Measurements from ENCODE around the gene WNK2.

Gene WNK2

GRCh38 chr9:93219692-93220091 is 35.8 kb downstream of the WNK2 start:
- H2AFZ ChIP-seq (ENCODE audit: low read length), result no peak overlapping the region
- no peak overlapping the region for H2AK5ac ChIP-seq (ENCODE audit: low read depth, low read length)
- no CpG with 5 or more reads among the region's 5 CpGs for WGBS, 2 donors (ENCODE audit: extremely low coverage in 2 of 2, insufficient read length in 2 of 2, insufficient replicate concordance in 1 of 2)
- no peak overlapping the region for H3K4me2 ChIP-seq (ENCODE audit: insufficient read depth, low read length, poor library complexity, severe bottlenecking)
- peaks cover 13% of the 10 kb centered on the region for H3K79me1 ChIP-seq (ENCODE audit: low read depth, low read length)
- H3K18ac ChIP-seq (ENCODE audit: low read length), result no peak overlapping the region
- no peak overlapping the region for H3K4ac ChIP-seq (ENCODE audit: low read length)
- no peak overlapping the region for H4K91ac ChIP-seq (ENCODE audit: low read depth, low read length, poor library complexity)
- no peak overlapping the region for H3K23ac ChIP-seq (ENCODE audit: low read depth, low read length, poor library complexity)
- H3K4me3 ChIP-seq (ENCODE audit: low read length in 2 of 2), result no peak overlapping the region
- no peak overlapping the region for H2BK12ac ChIP-seq (ENCODE audit: low read length)
- no peak overlapping the region for H3K27ac ChIP-seq (replicated peaks; ENCODE audit: low read length)
- H3K4me1 ChIP-seq (ENCODE audit: control insufficient read depth in 2 of 2, insufficient read depth in 1 of 2, low read depth in 1 of 2, low read length in 2 of 2), result peaks cover 0 to 5% of the 10 kb centered on the region in 2 donors
- no peaks in the 10 kb centered on the region for H3K9me3 ChIP-seq (replicated peaks in 1 of 2; ENCODE audit: control insufficient read depth in 2 of 2, insufficient read depth in 1 of 2, low read depth in 1 of 2, low read length in 2 of 2)
- no peak overlapping the region for H3K9ac ChIP-seq (ENCODE audit: low read depth, low read length, poor library complexity)
- H2BK15ac ChIP-seq (ENCODE audit: low read length), result no peak overlapping the region
- no peaks in the 10 kb centered on the region for H3K36me3 ChIP-seq (replicated peaks in 1 of 2; ENCODE audit: control insufficient read depth in 2 of 2, insufficient read depth in 2 of 2, low read length in 2 of 2)
- H2BK5ac ChIP-seq (ENCODE audit: low read length), result no peak overlapping the region
- H2BK120ac ChIP-seq (ENCODE audit: low read depth, low read length), result no peak overlapping the region
- no peaks in the 10 kb centered on the region for H3K27me3 ChIP-seq (ENCODE audit: control insufficient read depth in 3 of 3, insufficient read depth in 3 of 3, low read depth in 1 of 3, low read length in 3 of 3)
- peak overlapping the region; percentile 86 for H4K8ac ChIP-seq (ENCODE audit: low read depth, low read length)
- no peak overlapping the region for H3K14ac ChIP-seq (ENCODE audit: low read length)
- DNase-seq (ENCODE audit: low spot score), result no peak

GRCh38 chr9:93220627-93221026 is 36.7 kb downstream of the WNK2 start:
- no peak overlapping the region for H4K8ac ChIP-seq (ENCODE audit: low read depth, low read length)
- no peaks in the 10 kb centered on the region for H3K9me3 ChIP-seq (replicated peaks in 1 of 2; ENCODE audit: control insufficient read depth in 2 of 2, insufficient read depth in 1 of 2, low read depth in 1 of 2, low read length in 2 of 2)
- no peak overlapping the region for H4K91ac ChIP-seq (ENCODE audit: low read depth, low read length, poor library complexity)
- H2AFZ ChIP-seq (ENCODE audit: low read length), result no peak overlapping the region
- H3K9ac ChIP-seq (ENCODE audit: low read depth, low read length, poor library complexity), result no peak overlapping the region
- H3K4me1 ChIP-seq (ENCODE audit: control insufficient read depth in 2 of 2, insufficient read depth in 1 of 2, low read depth in 1 of 2, low read length in 2 of 2), result peaks cover 0 to 5% of the 10 kb centered on the region in 2 donors
- H2BK5ac ChIP-seq (ENCODE audit: low read length), result no peak overlapping the region
- no peaks in the 10 kb centered on the region for H3K36me3 ChIP-seq (replicated peaks in 1 of 2; ENCODE audit: control insufficient read depth in 2 of 2, insufficient read depth in 2 of 2, low read length in 2 of 2)
- peak overlapping the region; percentile 50 for H3K14ac ChIP-seq (ENCODE audit: low read length)
- H3K4ac ChIP-seq (ENCODE audit: low read length), result no peak overlapping the region
- H3K27me3 ChIP-seq (ENCODE audit: control insufficient read depth in 3 of 3, insufficient read depth in 3 of 3, low read depth in 1 of 3, low read length in 3 of 3), result no peaks in the 10 kb centered on the region
- H3K18ac ChIP-seq (ENCODE audit: low read length), result peak overlapping the region; percentile 41
- no peak overlapping the region for H3K4me2 ChIP-seq (ENCODE audit: insufficient read depth, low read length, poor library complexity, severe bottlenecking)
- H3K79me1 ChIP-seq (ENCODE audit: low read depth, low read length), result peaks cover 13% of the 10 kb centered on the region
- no peak for DNase-seq (ENCODE audit: low spot score)
- H3K27ac ChIP-seq (replicated peaks; ENCODE audit: low read length), result no peak overlapping the region
- no peak overlapping the region for H3K4me3 ChIP-seq (ENCODE audit: low read length in 2 of 2)
- WGBS, 2 donors (ENCODE audit: extremely low coverage in 2 of 2, insufficient read length in 2 of 2, insufficient replicate concordance in 1 of 2), result no CpG with 5 or more reads among the region's 4 CpGs
- no peak overlapping the region for H2BK15ac ChIP-seq (ENCODE audit: low read length)
- no peak overlapping the region for H2BK12ac ChIP-seq (ENCODE audit: low read length)
- peak overlapping the region; percentile 63 for H2BK120ac ChIP-seq (ENCODE audit: low read depth, low read length)
- peak overlapping the region; percentile 35 for H2AK5ac ChIP-seq (ENCODE audit: low read depth, low read length)
- peak overlapping the region; percentile 23 for H3K23ac ChIP-seq (ENCODE audit: low read depth, low read length, poor library complexity)

GRCh38 chr9:93221044-93221443 is 37.1 kb downstream of the WNK2 start:
- H3K4me3 ChIP-seq (ENCODE audit: low read length in 2 of 2), result no peak overlapping the region
- H3K23ac ChIP-seq (ENCODE audit: low read depth, low read length, poor library complexity), result peak overlapping the region; percentile 23
- H2BK15ac ChIP-seq (ENCODE audit: low read length), result no peak overlapping the region
- peak overlapping the region; percentile 63 for H2BK120ac ChIP-seq (ENCODE audit: low read depth, low read length)
- H3K36me3 ChIP-seq (replicated peaks in 1 of 2; ENCODE audit: control insufficient read depth in 2 of 2, insufficient read depth in 2 of 2, low read length in 2 of 2), result no peaks in the 10 kb centered on the region
- H3K79me1 ChIP-seq (ENCODE audit: low read depth, low read length), result peaks cover 13% of the 10 kb centered on the region
- no peak for DNase-seq (ENCODE audit: low spot score)
- H3K27me3 ChIP-seq (ENCODE audit: control insufficient read depth in 3 of 3, insufficient read depth in 3 of 3, low read depth in 1 of 3, low read length in 3 of 3), result no peaks in the 10 kb centered on the region
- H2AFZ ChIP-seq (ENCODE audit: low read length), result no peak overlapping the region
- no peak overlapping the region for H3K14ac ChIP-seq (ENCODE audit: low read length)
- no peak overlapping the region for H3K9ac ChIP-seq (ENCODE audit: low read depth, low read length, poor library complexity)
- no peak overlapping the region for H3K27ac ChIP-seq (replicated peaks; ENCODE audit: low read length)
- no peak overlapping the region for H4K91ac ChIP-seq (ENCODE audit: low read depth, low read length, poor library complexity)
- H2BK12ac ChIP-seq (ENCODE audit: low read length), result no peak overlapping the region
- no peaks in the 10 kb centered on the region for H3K9me3 ChIP-seq (replicated peaks in 1 of 2; ENCODE audit: control insufficient read depth in 2 of 2, insufficient read depth in 1 of 2, low read depth in 1 of 2, low read length in 2 of 2)
- WGBS, 2 donors (ENCODE audit: extremely low coverage in 2 of 2, insufficient read length in 2 of 2, insufficient replicate concordance in 1 of 2), result no CpG with 5 or more reads among the region's 9 CpGs
- no peak overlapping the region for H3K4me2 ChIP-seq (ENCODE audit: insufficient read depth, low read length, poor library complexity, severe bottlenecking)
- H3K4me1 ChIP-seq (ENCODE audit: control insufficient read depth in 2 of 2, insufficient read depth in 1 of 2, low read depth in 1 of 2, low read length in 2 of 2), result peaks cover 0 to 5% of the 10 kb centered on the region in 2 donors
- H2BK5ac ChIP-seq (ENCODE audit: low read length), result no peak overlapping the region
- H3K4ac ChIP-seq (ENCODE audit: low read length), result no peak overlapping the region
- no peak overlapping the region for H4K8ac ChIP-seq (ENCODE audit: low read depth, low read length)
- H2AK5ac ChIP-seq (ENCODE audit: low read depth, low read length), result peak overlapping the region; percentile 35
- H3K18ac ChIP-seq (ENCODE audit: low read length), result peak overlapping the region; percentile 41

DNA sequence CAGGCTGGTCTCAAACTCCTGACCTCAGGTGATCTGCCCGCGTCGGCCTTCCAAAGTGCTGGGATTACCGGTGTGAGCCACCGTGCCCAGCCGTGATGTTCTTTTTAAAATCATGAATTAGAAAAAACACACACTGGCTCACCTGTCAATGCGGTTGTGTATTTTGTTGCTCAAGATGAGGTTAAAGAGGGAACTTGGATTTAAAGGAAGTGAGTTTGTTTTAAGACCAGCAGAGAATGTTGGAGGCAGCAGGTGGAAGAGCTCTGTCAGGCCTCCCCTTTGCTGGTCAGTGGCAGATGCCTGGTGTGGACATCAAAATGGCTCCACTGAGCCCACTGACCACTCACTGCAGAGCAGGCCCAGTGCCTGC is 38.9 kb downstream of the WNK2 start:
- Histone ChIP-seq H2BK120ac (ENCODE audit: low read depth, low read length) (no peak overlapping the region), H3K18ac (ENCODE audit: low read length) (no peak overlapping the region), H3K27ac (replicated peaks; ENCODE audit: low read length) (no peak overlapping the region), H3K9me3 (replicated peaks in 1 of 2; ENCODE audit: control insufficient read depth in 2 of 2, insufficient read depth in 1 of 2, low read depth in 1 of 2, low read length in 2 of 2) (no peaks in the 10 kb centered on the region), H3K14ac (ENCODE audit: low read length) (no peak overlapping the region), H2BK5ac (ENCODE audit: low read length) (no peak overlapping the region), H3K4ac (ENCODE audit: low read length) (no peak overlapping the region), H2BK12ac (ENCODE audit: low read length) (no peak overlapping the region), H3K4me1 (ENCODE audit: control insufficient read depth in 2 of 2, insufficient read depth in 1 of 2, low read depth in 1 of 2, low read length in 2 of 2) (peaks cover 0 to 5% of the 10 kb centered on the region in 2 donors), H4K91ac (ENCODE audit: low read depth, low read length, poor library complexity) (no peak overlapping the region), H3K4me2 (ENCODE audit: insufficient read depth, low read length, poor library complexity, severe bottlenecking) (no peak overlapping the region), H3K23ac (ENCODE audit: low read depth, low read length, poor library complexity) (no peak overlapping the region), H3K9ac (ENCODE audit: low read depth, low read length, poor library complexity) (no peak overlapping the region), H3K4me3 (ENCODE audit: low read length in 2 of 2) (no peak overlapping the region), H2AFZ (ENCODE audit: low read length) (no peak overlapping the region), H3K36me3 (replicated peaks in 1 of 2; ENCODE audit: control insufficient read depth in 2 of 2, insufficient read depth in 2 of 2, low read length in 2 of 2) (no peaks in the 10 kb centered on the region), H2BK15ac (ENCODE audit: low read length) (no peak overlapping the region), H3K79me1 (ENCODE audit: low read depth, low read length) (peaks cover 10% of the 10 kb centered on the region), H2AK5ac (ENCODE audit: low read depth, low read length) (no peak overlapping the region), H3K27me3 (ENCODE audit: control insufficient read depth in 3 of 3, insufficient read depth in 3 of 3, low read depth in 1 of 3, low read length in 3 of 3) (no peaks in the 10 kb centered on the region), H4K8ac (ENCODE audit: low read depth, low read length) (no peak overlapping the region)
- no CpG with 5 or more reads among the region's 7 CpGs for WGBS, 2 donors (ENCODE audit: extremely low coverage in 2 of 2, insufficient read length in 2 of 2, insufficient replicate concordance in 1 of 2)
- DNase-seq (ENCODE audit: low spot score), result no peak

Measured in neuronal stem cell (in vitro differentiated cells).